Measurements from ENCODE around the gene MMP14.
"Not testable (repeated sequence)": the region's sequence is repeated elsewhere in the genome, so short reads cannot be mapped to it uniquely, and the experiment has no call there.

- TF ChIP-seq CTCF (IDR thresholded peaks at IDR 0.05; ENCODE audit: control extremely low read depth in 1 of 3, insufficient read depth in 1 of 3, low read depth in 1 of 3, low read length in 3 of 3); JUN (IDR thresholded peaks at IDR 0.05; ENCODE audit: low read depth, low read length); POLR2A (IDR thresholded peaks at IDR 0.05; ENCODE audit: control extremely low read depth in 1 of 2, low read depth in 2 of 2, low read length in 2 of 2); SP1 (IDR thresholded peaks at IDR 0.05; ENCODE audit: low read depth, low read length); EZH2 (IDR thresholded peaks at IDR 0.05; ENCODE audit: low read depth, low read length, severe bottlenecking); RFX5 (IDR thresholded peaks at IDR 0.05; ENCODE audit: borderline replicate concordance, low read depth, low read length): not testable (repeated sequence)
Measured at GRCh38 chr14:22805235-22805634, 31.1 kb upstream of the MMP14 start.

Data from H1 (cell line).